GM12865 (cell line): ENCODE results near the gene TMCC2.

ENCODE experiments used
- DNase-seq: peaks from one replicate; pipeline ENCODE4 v3.0.0; 2010; ENCODE audit warnings: low read depth
- H3K4me3 ChIP-seq: 2 replicates; pipeline ENCODE4 v1.5.1; 2011; ENCODE audit warnings: mild to moderate bottlenecking, low read depth, low read length, control low read depth
- TF ChIP-seq, protein P1 (sequence below): IDR thresholded peaks from 2 replicates; pipeline ENCODE4 v1.5.1; 2011; ENCODE audit warnings: low read length, control low read depth, low read depth, inconsistent platforms; ENCODE audit not compliant: insufficient read depth; ENCODE audit errors: missing control alignments

The TMCC2 gene

GRCh38 chr1:205301842-205302588 lies 74.3 kb downstream of the TMCC2 start:
- TF ChIP-seq, protein P1, sequence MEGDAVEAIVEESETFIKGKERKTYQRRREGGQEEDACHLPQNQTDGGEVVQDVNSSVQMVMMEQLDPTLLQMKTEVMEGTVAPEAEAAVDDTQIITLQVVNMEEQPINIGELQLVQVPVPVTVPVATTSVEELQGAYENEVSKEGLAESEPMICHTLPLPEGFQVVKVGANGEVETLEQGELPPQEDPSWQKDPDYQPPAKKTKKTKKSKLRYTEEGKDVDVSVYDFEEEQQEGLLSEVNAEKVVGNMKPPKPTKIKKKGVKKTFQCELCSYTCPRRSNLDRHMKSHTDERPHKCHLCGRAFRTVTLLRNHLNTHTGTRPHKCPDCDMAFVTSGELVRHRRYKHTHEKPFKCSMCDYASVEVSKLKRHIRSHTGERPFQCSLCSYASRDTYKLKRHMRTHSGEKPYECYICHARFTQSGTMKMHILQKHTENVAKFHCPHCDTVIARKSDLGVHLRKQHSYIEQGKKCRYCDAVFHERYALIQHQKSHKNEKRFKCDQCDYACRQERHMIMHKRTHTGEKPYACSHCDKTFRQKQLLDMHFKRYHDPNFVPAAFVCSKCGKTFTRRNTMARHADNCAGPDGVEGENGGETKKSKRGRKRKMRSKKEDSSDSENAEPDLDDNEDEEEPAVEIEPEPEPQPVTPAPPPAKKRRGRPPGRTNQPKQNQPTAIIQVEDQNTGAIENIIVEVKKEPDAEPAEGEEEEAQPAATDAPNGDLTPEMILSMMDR = no peak
- no peak overlapping the region for H3K4me3 ChIP-seq
- DNase-seq = no peak

GRCh38 chr1:205303247-205303888 lies 75.6 kb downstream of the TMCC2 start:
- TF ChIP-seq, protein P1 = no peak
- DNase-seq = no peak

GRCh38 chr1:205304046-205304694 lies 76.4 kb downstream of the TMCC2 start:
- DNase-seq = no peak
- TF ChIP-seq, protein P1 = no peak

More at GRCh38 chr1:205303247-205303888, 75.6 kb downstream of the TMCC2 start:
- H3K4me3 ChIP-seq = no peak overlapping the region

DNA sequence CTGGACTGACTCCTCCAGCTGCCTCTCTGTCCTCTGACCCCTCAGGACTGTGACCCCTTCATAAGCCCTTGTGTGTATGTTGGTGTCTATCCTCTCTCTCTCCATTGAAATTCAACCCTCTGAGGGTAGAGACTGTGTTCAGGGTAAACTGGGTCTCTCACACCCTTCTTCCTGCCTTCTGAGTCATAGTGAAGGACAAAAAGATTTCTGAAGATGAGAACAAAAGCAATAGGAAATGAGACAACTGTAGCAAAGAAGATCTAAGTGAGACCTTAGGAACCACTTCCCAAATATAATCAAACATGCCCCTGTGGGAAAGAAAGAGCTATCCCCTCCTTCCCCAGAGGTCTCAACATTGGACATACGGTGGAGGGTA lies 76.9 kb downstream of the TMCC2 start:
- no peak for DNase-seq
- H3K4me3 ChIP-seq = no peak overlapping the region
- TF ChIP-seq, protein P1 = no peak

More at GRCh38 chr1:205304046-205304694, 76.4 kb downstream of the TMCC2 start:
- H3K4me3 ChIP-seq = no peak overlapping the region

GRCh38 chr1:205306929-205307566 lies 79.3 kb downstream of the TMCC2 start:
- DNase-seq = no peak
- H3K4me3 ChIP-seq = no peak overlapping the region
- TF ChIP-seq, protein P1 = no peak

- H3K4me3 ChIP-seq = no peak overlapping the region
- DNase-seq = no peak
- TF ChIP-seq, protein P1 = no peak
Measured at GRCh38 chr1:205309741-205310140, 82.0 kb downstream of the TMCC2 start.
